Tibial artery (tissue), 4 donors: ENCODE data around the gene RALB.

Source experiments
- DNase-seq, 2 donors: peaks; one replicate each; pipeline ENCODE4 v3.0.0-alpha.2; 2019
- H3K27ac ChIP-seq, 2 donors: fragments of 200-600 bp; sonication (generic) in 1 of 2; 1 replicate in 1 of 2; 2 replicates in 1 of 2; pipeline ENCODE4 v1.5.1; 2018 to 2019; ENCODE audit warnings: mild to moderate bottlenecking in 1 of 2
- H3K27me3 ChIP-seq, 2 donors: fragments of 200-600 bp; sonication (generic) in 1 of 2; one replicate each; pipeline versions ENCODE4 v1.5.1 to v1.6.0; 2016 to 2019
- H3K36me3 ChIP-seq, 3 donors: fragments of 200-600 bp; sonication (generic) in 2 of 3; one replicate each; pipeline ENCODE4 v1.5.1; 2016 to 2019; ENCODE audit warnings: mild to moderate bottlenecking in 2 of 3
- H3K4me1 ChIP-seq, 4 donors: fragments of 200-600 bp; sonication (generic) in 2 of 4; 1 replicate in 3 of 4; 2 replicates in 1 of 4; pipeline ENCODE4 v1.5.1; 2016 to 2019
- H3K4me3 ChIP-seq, 2 donors: fragments of 200-600 bp; sonication (generic) in 1 of 2; 1 replicate in 1 of 2; 2 replicates in 1 of 2; pipeline ENCODE4 v1.5.1; 2018 to 2019; ENCODE audit warnings: mild to moderate bottlenecking in 2 of 2
- H3K9me3 ChIP-seq, 3 donors: fragments of 200-600 bp; sonication (generic) in 1 of 3; one replicate each; pipeline ENCODE4 v1.5.1; 2016 to 2019
- CTCF ChIP-seq, 2 experiments: fragments of 200-600 bp in 1 of 2; fragments of 450-650 bp in 1 of 2; IDR thresholded peaks; one replicate each; pipeline ENCODE4 v1.5.1; 2017 to 2019; ENCODE audit warnings: antibody characterized with exemption in 2 of 2, mild to moderate bottlenecking in 1 of 2, moderate library complexity in 1 of 2
- intact Hi-C: fragments of 100-400 bp; cut with DNase I; formaldehyde crosslinking; loops from one replicate; pipeline ENCODE4 v1.15.0; 2023; ENCODE audit warnings: low total_unique reads

RALB gene

DNA sequence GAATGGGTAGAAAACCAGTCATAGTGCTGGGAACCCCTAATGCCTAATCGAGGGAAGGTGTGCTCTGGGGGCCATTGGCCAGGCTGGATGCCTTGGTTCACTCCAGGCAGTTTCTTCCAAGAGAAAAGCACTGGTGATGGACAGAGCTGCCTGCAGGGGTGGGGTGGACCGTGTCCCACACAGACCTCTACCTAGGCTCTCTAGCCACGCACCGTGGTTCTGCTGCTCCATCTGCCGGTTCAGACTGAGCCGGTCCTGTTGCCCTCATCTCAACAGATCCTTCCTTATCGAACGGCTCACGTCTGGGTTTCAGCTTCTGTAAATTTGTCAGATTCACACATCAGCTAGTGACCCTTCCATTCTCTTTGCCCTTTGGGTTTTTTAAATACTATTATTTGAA lies 46.4 kb downstream of the RALB start:
- Histone ChIP-seq H3K9me3 (no peaks in the 10 kb centered on the region), H3K27ac (no peak overlapping the region), H3K27me3 (no peaks in the 10 kb centered on the region), H3K4me1 (no peaks in the 10 kb centered on the region), H3K36me3 (peaks cover 26 to 65% (median 62%) of the 10 kb centered on the region in 3 donors), H3K4me3 (no peak overlapping the region)
- DNase-seq: no peak
- TF ChIP-seq CTCF (IDR thresholded peaks at IDR 0.05): no peak
- intact Hi-C loops: no loop called here

DNA sequence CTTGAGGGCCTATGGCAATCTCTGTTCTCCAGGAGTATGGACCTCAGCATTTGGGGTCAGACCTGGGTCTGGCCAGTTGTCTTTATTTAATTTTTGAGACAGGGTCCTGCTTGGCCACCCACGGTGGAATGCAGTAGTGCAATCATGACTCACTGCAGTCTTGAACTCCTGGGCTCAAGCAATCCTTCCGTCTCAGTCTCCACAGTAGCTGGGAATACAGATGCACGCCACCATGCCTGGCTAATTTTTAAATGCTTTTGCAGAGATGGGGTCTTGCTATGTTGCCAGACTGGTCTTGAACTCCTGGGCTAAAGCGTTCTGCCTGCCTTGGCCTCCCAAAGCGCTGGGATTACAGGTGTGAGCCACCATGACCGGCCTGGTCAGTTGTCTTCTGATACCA lies 46.9 kb downstream of the RALB start:
- no peaks in the 10 kb centered on the region for H3K27me3 ChIP-seq
- H3K4me3 ChIP-seq: no peak overlapping the region
- no peaks in the 10 kb centered on the region for H3K9me3 ChIP-seq
- H3K27ac ChIP-seq: no peak overlapping the region
- no peaks in the 10 kb centered on the region for H3K4me1 ChIP-seq
- TF ChIP-seq CTCF (IDR thresholded peaks at IDR 0.05): no peak
- no peak for DNase-seq
- intact Hi-C loops: no loop called here
- peaks cover 21 to 59% (median 56%) of the 10 kb centered on the region in 3 donors for H3K36me3 ChIP-seq

- intact Hi-C loops: no loop called here
- Histone ChIP-seq H3K4me3 (no peak overlapping the region), H3K4me1 (no peaks in the 10 kb centered on the region), H3K27me3 (no peaks in the 10 kb centered on the region), H3K9me3 (no peaks in the 10 kb centered on the region), H3K36me3 (peaks cover 15 to 53% (median 51%) of the 10 kb centered on the region in 3 donors), H3K27ac (no peak overlapping the region)
- DNase-seq: no peak
- TF ChIP-seq CTCF (IDR thresholded peaks at IDR 0.05): no peak
Observed at GRCh38 chr2:120300385-120300784, 47.7 kb downstream of the RALB start.

DNA sequence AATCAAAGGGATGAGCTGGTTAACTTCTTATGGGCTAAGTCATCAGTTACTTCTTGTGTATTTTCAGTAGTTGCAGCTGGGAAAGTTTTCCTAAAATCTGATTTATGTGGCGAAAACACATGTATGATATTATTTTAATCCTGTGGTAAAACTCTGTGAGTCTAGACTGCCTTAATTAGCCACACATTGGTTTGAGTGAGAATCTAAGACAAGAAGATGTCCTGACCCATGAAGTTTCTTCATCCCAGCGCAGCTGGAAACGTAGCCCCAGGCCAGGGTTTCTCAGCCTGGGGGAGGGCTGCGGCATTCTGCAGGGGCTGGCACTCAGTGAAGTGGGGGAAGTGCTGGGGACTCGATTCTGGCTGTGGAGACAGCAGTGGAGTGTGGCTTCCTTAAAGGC lies 48.6 kb downstream of the RALB start:
- Histone ChIP-seq H3K27ac (no peak overlapping the region), H3K9me3 (no peaks in the 10 kb centered on the region), H3K4me3 (no peak overlapping the region), H3K36me3 (peaks cover 12 to 48% (median 45%) of the 10 kb centered on the region in 3 donors), H3K27me3 (no peaks in the 10 kb centered on the region), H3K4me1 (no peaks in the 10 kb centered on the region)
- DNase-seq: no peak
- intact Hi-C loops: no loop called here
- no peak for TF ChIP-seq CTCF (IDR thresholded peaks at IDR 0.05)

GRCh38 chr2:120302301-120302700 lies 49.6 kb downstream of the RALB start:
- Histone ChIP-seq H3K4me3 (no peak overlapping the region), H3K27ac (no peak overlapping the region), H3K4me1 (no peaks in the 10 kb centered on the region), H3K36me3 (peaks cover 6 to 38% (median 36%) of the 10 kb centered on the region in 3 donors), H3K27me3 (no peaks in the 10 kb centered on the region), H3K9me3 (no peaks in the 10 kb centered on the region)
- DNase-seq: no peak
- no peak for TF ChIP-seq CTCF (IDR thresholded peaks at IDR 0.05)
- intact Hi-C loops: no loop called here

GRCh38 chr2:120303177-120303576 lies 50.5 kb downstream of the RALB start:
- no peak for DNase-seq
- no peaks in the 10 kb centered on the region for H3K9me3 ChIP-seq
- no peak overlapping the region for H3K4me3 ChIP-seq
- intact Hi-C loops: no loop called here
- H3K27me3 ChIP-seq: no peaks in the 10 kb centered on the region
- no peak overlapping the region for H3K27ac ChIP-seq
- peaks cover 6 to 29% (median 27%) of the 10 kb centered on the region in 3 donors for H3K36me3 ChIP-seq
- no peaks in the 10 kb centered on the region for H3K4me1 ChIP-seq
- TF ChIP-seq CTCF (IDR thresholded peaks at IDR 0.05): no peak
